Mesodermal cell (in vitro differentiated cells): Measurements from ENCODE around the gene ATP8A1. TPM values are rescaled to one million over a fixed set of nuclear protein-coding genes. Genes with fewer than 3 reads are reported as not detected.
"Not testable (repeated sequence)": the region's sequence is repeated elsewhere in the genome, so short reads cannot be mapped to it uniquely, and the experiment has no call there.

Source experiments
- H3K27ac ChIP-seq: 2 replicates; pipeline ENCODE4 v1.7.0; 2013; ENCODE audit warnings: mild to moderate bottlenecking, low read depth, low read length, moderate library complexity; ENCODE audit not compliant: severe bottlenecking
- H3K36me3 ChIP-seq: 2 replicates; pipeline ENCODE4 v1.7.1; 2013; ENCODE audit warnings: mild to moderate bottlenecking, low read length, moderate library complexity; ENCODE audit not compliant: control insufficient read depth, insufficient read depth
- H3K4me1 ChIP-seq: one replicate; pipeline ENCODE4 v1.7.1; 2013; ENCODE audit warnings: mild to moderate bottlenecking, low read length; ENCODE audit not compliant: insufficient read depth, control insufficient read depth, poor library complexity, severe bottlenecking
- H3K4me3 ChIP-seq: 2 replicates; pipeline ENCODE4 v1.7.0; 2013; ENCODE audit warnings: low read length, control low read depth, mild to moderate bottlenecking; ENCODE audit not compliant: insufficient read depth, poor library complexity, severe bottlenecking; ENCODE audit errors: extremely low read depth
- H3K9me3 ChIP-seq: 2 replicates; pipeline ENCODE4 v1.7.1; 2013; ENCODE audit warnings: mild to moderate bottlenecking, low read length, moderate library complexity; ENCODE audit not compliant: control insufficient read depth
- WGBS, 2 experiments: methylation state at CpG; one replicate each; pipeline ENCODE4 v1.1.5; 2013; ENCODE audit warnings: missing lambda C conversion rate in 2 of 2; ENCODE audit not compliant: insufficient coverage in 2 of 2; 5-methylcytosine and 5-hydroxymethylcytosine counted together
- polyA plus RNA-seq, 2 experiments: library from polyadenylated mRNA; stranded (reverse); fragments of 50-300 nt; gene quantifications; one replicate each; pipeline ENCODE4 v1.2.3, GENCODE V29; 2013

The ATP8A1 gene
- 4.2 TPM for polyA plus RNA-seq (2013, experiment 1 of 2)
- polyA plus RNA-seq (2013, experiment 2 of 2): 5.4 TPM

DNA sequence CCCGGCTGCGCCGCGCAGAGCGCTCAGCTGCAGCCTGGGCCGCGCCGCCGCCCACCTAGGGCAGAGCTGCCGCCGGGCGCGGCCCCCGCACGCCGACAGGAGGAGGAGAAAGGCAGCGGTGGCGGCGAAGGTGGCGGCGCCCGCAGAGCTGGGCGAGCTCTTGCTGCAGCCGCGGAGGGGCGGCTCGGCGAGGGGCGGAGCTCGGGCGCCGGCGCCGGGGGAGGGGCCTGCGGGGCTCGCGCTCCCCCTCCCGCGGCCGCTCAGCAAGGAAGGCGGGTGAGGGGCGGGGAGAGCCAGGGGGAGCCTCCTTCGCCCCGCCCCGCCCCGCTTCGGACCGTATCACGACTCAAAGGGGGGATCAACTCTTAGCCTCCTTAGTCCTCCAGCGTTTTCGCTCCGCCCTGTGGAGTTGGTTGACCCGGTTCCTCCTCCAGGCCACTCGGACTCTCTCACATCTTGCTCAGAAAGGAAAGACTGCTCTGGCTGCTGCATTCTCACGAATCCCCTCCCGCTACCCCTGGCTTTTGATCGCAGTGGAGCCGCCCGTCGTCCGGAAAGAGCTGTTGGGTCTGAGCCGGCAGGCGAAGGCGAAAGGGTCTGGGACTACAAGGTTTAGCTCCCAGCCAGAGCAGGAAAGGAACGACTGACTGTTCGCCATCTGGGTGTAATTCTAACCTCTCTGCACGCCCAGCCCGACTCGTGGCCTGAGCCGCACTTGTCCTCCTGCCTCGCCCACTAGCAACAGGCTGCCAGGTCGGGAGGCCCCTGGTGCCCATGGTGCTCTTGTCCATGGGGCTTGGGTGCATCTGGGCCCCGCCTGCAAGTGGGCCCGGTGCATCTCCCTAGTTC lies at the start of gene ATP8A1:
TSS of gene ATP8A1 (minus strand) at position 162 of the 849 bp plus-strand sequence. CDS start 232 bp downstream, outside the sequence.
- 0 to 2% methylated on average over 26 to 30 of the region's 74 CpGs for WGBS, 2 experiments

DNA sequence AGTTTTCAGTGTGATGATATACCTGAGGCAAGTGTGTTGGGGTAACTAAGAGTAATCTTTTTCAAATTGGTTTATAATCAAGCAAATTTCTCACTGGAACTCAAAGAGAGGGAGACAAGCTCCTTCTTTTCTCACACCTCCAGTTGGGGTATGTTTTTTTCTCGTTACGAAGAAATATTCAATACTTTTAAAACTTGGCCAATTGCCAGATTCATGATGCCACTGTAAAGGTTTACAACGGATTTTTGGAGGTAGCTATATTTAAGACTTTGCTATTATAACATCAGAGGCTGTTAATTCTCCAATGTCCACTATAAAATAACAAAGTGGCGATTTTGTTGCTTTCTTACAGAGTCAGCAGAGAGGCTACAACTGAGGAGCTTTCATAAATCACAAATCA lies 49.2 kb upstream of the ATP8A1 start:
- no CpG with 5 or more reads among the region's 4 CpGs for WGBS, 2 experiments
- Histone ChIP-seq H3K4me1 (no peaks in the 10 kb centered on the region), H3K27ac (no peak overlapping the region), H3K4me3 (no peak overlapping the region), H3K9me3 (no peaks in the 10 kb centered on the region), H3K36me3 (no peaks in the 10 kb centered on the region)

More for the DNA sequence above, at the start of gene ATP8A1:
- Histone ChIP-seq H3K4me3 (peak within 1 kb of the TSS; percentile 68), H3K9me3 (no peaks in the 10 kb centered on the region), H3K36me3 (no peaks in the 10 kb centered on the region), H3K4me1 (peaks cover 5% of the 10 kb centered on the region), H3K27ac (peak within 1 kb of the TSS; percentile 100)

DNA sequence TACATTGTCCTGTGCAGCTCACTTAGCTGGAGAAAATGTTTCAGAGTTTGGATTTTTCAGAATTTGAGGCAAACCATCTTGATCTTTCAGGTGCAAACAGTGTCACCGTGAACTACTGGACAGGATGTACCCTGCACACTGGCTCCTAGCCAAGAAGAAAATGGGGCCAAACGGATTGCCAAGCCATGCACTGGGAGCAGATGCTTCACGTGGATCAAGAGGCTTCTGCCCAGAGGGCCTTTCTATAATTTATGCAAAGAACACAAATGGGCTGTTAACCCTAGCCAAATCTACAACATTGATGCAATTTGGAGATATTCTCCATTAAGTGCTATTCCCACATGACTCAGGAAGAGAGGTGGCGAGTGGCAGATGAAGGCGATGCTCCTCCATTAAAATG lies 46.9 kb upstream of the ATP8A1 start:
- WGBS, 2 experiments: 84 to 86% methylated on average over 5 of the region's 5 CpGs

DNA sequence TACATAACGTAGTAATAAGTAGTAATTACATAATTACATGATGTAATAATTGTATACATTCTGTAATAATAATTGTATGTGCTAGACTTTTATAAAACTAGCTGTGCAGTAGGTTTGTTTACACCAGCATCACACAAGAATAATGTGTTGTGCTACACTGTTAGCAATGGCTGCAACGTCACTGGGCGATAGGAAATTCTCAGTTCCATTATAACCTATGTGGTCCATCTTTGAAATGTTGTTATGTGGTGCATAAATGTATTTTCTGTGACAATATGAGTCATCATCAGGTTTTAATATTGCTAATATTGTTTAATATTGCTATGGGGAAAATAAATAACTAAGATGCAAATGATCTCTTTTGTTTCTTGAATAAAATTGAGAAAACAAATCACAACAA lies 46.0 kb upstream of the ATP8A1 start:
- Histone ChIP-seq H3K9me3 (no peaks in the 10 kb centered on the region), H3K27ac (no peak overlapping the region), H3K4me1 (no peaks in the 10 kb centered on the region), H3K36me3 (no peaks in the 10 kb centered on the region), H3K4me3 (no peak overlapping the region)
- 100% methylated on average over 2 of the region's 3 CpGs; no CpG with 5 or more reads in 1 of the 2 experiments for WGBS, 2 experiments

More for the DNA sequence above, 46.9 kb upstream of the ATP8A1 start:
- Histone ChIP-seq H3K27ac (no peak overlapping the region), H3K36me3 (no peaks in the 10 kb centered on the region), H3K9me3 (no peaks in the 10 kb centered on the region), H3K4me3 (no peak overlapping the region), H3K4me1 (no peaks in the 10 kb centered on the region)

DNA sequence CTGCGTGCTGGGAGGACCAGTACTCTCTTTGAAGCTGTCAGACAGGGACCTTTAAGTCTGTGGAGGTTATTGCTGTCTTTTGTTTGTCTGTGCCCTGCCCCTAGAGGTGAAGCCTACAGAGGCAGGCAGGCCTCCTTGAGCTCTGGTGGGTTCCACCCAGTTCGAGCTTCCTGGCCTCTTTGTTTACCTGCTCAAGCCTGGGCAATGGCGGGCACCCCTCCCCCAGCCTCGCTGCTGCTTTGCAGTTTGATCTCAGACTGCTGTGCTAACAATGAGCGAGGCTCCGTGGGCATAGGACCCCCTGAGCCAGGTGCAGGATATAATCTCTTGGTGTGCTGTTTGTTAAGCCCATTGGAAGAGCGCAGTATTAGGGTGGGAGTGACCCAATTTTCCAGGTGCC lies 44.9 kb upstream of the ATP8A1 start:
- H3K36me3 ChIP-seq, H3K27ac ChIP-seq, H3K4me1 ChIP-seq, H3K4me3 ChIP-seq, H3K9me3 ChIP-seq: not testable (repeated sequence)
- 82 to 90% methylated on average over 3 to 5 of the region's 7 CpGs for WGBS, 2 experiments

DNA sequence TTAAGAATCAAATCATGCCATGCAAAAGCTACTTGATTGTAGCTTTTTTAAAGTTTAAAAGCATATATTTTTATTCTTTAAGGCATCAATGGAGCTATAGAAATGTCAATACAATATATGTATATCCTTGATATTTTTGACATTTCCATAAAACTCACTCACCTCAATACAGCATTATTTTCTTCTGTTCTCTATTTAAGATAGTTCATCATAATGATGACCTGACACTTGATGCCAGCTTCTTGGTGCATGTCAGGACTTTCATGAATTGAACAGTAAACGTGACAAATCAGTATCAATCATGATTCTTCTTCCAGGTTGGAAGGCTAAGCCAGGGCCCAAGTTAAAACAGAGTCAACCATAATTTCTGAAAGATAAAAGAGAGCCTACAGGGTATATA lies 33.6 kb upstream of the ATP8A1 start:
- H3K4me1 ChIP-seq: no peaks in the 10 kb centered on the region
- no peak overlapping the region for H3K27ac ChIP-seq
- H3K9me3 ChIP-seq: no peaks in the 10 kb centered on the region
- H3K36me3 ChIP-seq: no peaks in the 10 kb centered on the region
- no CpG with 5 or more reads among the region's 1 CpG for WGBS, 2 experiments
- no peak overlapping the region for H3K4me3 ChIP-seq

DNA sequence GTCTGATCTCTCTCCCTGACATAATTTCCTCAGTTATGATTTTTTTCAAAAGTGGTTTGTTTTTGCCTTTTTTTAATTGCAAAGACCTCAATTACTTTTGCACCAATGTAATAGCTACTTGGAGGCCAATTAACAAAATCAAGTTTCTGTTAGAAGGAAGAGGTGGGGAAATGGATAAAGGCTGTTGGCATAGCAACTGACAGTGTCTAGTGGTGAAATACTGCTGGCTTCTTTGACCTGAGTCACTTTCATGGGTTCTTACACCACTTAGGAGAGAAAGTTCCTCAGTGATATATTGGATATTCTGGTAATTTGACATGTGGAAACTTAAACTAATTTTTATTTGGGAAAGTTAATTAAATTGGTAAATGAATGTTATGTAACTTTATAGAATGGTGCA lies 26.5 kb upstream of the ATP8A1 start:
- Histone ChIP-seq H3K4me3 (no peak overlapping the region), H3K27ac (no peak overlapping the region), H3K9me3 (no peaks in the 10 kb centered on the region), H3K4me1 (no peaks in the 10 kb centered on the region), H3K36me3 (no peaks in the 10 kb centered on the region)

DNA sequence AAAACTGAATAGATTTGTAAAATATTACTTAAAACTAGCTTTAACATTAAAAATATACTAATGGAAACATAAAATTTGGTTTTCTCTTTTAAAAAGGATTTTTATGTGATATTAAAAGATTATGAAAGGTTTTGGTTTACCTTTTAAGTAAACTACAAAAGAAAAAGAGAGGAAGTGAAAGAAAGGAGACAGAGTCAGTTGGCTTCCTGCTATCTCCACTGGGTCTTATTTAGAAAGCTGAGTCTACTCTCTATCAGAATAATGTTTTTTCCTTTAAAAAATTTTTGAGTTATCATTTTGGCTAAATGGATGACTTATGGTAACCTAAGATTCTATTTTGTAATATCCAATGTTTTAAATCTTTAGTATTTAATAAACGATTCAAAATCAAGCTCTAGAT lies 21.6 kb upstream of the ATP8A1 start:
- no peak overlapping the region for H3K27ac ChIP-seq
- H3K4me3 ChIP-seq: no peak overlapping the region
- H3K4me1 ChIP-seq: no peaks in the 10 kb centered on the region
- H3K9me3 ChIP-seq: no peaks in the 10 kb centered on the region
- WGBS, 2 experiments: no CpG with 5 or more reads among the region's 1 CpG
- H3K36me3 ChIP-seq: no peaks in the 10 kb centered on the region

DNA sequence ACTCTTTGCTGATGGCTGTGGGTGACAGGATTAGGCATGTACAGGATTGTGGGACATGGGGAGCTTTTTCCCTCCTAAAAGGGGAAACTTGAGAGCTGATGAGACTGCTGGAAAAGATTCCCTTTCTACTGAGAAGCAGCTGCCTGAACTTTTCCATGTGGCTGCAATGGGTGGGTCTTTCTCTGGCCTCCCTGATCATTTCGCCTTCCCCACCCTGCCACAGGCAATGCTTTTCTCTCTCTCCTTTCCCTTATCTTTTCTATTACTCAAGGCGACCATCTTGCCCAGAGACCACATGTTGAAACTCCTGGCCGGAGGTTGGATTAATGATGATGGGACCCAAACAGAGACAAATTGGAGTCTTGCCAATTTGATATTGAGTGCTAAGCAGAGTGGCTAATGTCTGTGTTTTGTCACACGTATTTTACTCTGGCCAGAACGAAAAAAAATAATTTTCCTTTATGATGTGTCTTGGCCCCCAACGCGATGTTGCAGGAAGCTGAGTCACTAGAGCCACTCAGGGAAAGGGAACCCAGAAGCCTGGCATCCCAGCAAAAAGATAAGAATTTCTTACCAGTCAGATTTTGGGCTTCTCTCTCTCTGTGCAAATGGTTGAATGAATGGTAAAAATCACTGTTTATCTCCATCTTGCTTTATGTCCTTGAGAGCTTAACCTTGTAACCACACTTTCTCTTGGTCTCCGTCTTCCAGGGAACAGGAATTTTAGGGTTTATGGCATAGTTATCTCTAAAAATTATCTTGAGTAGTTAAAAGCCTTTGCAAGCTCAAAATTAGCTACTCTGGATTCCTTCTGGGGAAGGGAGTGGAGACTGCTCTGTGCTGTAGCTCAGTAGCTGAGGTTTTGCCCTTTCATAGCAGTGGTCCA lies 19.4 kb upstream of the ATP8A1 start:
- no peak overlapping the region for H3K27ac ChIP-seq
- no peaks in the 10 kb centered on the region for H3K9me3 ChIP-seq
- 87 to 96% methylated on average over 5 to 6 of the region's 8 CpGs for WGBS, 2 experiments
- H3K4me1 ChIP-seq: no peaks in the 10 kb centered on the region
- no peak overlapping the region for H3K4me3 ChIP-seq
- H3K36me3 ChIP-seq: no peaks in the 10 kb centered on the region

DNA sequence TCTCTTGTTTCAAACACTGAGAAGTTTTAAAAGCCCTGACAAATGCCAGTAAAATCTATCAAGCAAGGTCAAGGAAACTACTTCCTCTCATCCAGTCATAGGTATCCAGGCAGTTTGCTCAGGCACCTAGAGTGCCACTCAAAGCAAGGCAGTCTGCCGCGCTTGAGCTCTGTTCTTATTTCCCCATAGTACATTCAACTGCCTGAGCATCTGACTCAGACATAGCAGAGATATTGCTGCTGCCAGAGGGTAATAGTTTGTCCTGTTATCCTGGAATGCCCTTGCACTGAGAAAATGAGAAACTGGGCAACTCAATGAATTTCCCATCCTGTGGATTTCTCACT lies 16.1 kb upstream of the ATP8A1 start:
- H3K9me3 ChIP-seq: no peaks in the 10 kb centered on the region
- WGBS, 2 experiments: 94% methylated on average over 2 of the region's 2 CpGs; no CpG with 5 or more reads in 1 of the 2 experiments

More for the DNA sequence above, 16.1 kb upstream of the ATP8A1 start:
- no peaks in the 10 kb centered on the region for H3K4me1 ChIP-seq
- no peaks in the 10 kb centered on the region for H3K36me3 ChIP-seq
- no peak overlapping the region for H3K27ac ChIP-seq
- H3K4me3 ChIP-seq: no peak overlapping the region
